Kidney capillary endothelial cell (primary cell): Measurements from ENCODE around the gene KLF16.

ENCODE experiments used
- DNase-seq: peaks from one replicate; pipeline ENCODE4 v3.0.0-alpha.2; 2018; ENCODE audit warnings: low spot score

Gene KLF16

DNA sequence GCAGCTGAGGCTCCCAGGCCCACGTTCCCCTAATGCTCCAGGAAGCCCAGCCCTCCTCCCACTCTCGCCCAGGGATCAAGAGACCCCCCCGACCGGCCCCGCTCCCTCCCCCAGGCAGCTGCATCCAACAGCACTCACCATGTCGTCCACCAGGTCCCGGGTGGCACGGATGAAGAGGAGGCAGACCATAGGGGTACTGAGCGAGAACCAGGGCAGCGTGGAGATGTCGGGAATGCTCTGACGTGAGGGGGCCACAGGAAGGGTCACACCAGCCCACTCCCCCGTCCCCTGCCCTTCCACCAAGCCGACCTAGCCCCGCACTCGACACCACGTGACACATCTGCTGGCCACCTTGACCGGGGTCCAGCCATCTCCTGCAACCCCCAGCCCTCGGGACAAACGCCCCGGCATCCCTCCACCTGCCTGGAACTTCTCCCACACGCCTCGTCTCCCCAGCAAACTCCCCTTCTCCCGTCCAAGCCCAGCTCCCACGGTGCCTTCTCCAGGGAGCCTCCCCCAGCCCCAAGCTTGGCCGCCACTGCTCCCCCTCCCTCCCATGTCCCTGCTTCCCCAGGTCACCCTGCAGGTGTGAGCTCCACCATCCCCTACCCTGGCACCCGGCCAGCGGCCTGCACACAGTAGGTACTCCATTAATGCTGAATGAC lies 56.2 kb downstream of the KLF16 start:
- DNase-seq: no peak

DNA sequence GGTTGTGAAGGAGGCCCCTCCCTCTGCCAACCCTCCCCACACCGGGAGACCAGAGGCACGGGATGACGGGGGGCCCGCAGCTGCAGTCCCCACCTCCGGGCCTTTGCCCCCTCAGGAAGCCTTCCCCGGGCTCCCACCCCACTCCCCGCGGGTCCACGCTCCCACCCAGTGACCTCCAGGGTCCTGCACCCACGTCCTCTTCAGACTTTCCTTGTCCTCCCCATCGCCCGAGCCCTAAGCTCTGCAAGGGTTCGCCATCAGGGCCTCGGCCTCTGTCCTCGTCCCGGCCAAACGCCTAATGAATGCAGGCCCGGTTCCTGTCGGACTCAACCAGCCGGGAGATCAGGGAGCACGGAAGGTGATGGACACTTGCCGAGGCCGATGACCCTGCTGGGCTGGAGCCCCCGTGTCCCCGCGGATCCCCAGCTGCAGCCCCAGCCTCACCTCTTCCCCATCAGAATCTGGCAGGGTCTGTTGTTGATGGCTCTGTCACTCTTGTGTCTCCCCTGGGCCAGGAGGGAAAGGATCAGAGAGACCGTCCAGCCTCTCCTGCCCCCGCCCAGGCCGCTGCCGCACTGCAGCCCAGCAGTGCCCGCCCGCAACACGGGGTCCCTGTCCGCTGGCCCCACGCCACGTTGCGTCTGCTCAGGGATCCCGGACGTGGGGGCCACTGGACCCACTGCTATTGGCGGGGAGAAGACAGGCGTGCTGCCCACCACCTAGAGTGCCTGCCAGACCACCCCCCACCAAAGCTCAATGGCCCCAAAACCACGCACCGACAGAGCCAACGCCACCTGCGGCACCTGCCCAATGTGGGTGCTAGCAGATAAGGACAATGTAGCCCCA lies 57.0 kb downstream of the KLF16 start:
- DNase-seq: no peak

DNA sequence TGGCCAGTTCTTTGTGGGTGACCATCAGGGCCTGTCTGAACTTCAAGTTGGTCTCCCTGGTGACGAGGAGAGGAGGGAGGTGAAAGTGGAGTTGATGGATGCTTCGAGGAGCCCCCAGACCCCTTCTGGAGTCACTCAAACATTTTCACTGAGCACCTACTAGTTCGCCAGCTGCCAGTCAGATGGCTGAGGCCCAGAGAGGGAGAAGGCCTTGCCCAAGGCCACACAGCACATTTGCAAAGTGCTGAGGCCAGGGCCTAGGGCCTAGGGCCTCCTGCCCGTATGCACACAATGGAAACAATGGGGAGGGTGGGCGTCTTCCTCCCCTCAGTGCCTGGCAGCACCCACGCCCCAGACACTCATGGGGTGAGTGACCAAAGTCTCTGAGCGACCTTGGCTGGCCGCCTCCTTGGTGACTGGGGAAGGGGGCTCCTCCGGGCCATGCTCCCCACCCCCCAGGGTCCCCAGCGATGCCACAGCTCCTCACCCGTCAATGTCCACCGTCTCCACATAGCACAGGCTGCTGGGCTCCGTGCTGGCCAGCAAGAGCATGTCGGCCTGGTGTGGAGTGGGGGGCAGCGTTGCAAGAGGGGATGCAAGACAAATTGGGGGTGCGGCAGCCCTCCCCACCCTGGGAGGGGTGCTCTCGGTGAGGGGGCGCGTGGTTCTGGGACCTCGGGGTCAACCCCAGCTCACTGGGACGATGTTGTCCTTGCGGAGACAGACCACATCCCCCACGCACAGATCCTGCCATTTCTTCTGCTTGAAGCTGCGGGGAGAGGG lies 57.8 kb downstream of the KLF16 start:
- DNase-seq: no peak

DNA sequence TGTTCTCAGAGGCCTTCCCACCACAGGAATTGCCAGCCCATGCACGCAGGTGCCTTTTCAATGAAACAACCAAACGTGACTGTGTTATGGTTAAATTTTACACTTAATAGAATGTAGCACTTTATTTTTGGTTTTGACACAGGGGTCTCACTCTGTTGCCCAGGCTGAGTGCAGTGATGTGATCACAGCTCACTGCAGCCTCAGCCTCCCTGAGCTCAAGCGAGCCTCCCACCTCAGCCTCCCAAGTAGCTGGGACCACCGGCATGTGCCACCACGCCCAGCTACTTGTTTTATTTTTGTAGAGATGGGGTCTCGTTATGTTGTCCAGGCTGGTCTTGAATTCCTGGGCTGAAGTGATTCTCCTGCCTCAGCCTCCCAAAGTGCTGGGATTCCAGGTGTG lies 58.5 kb downstream of the KLF16 start:
- no peak for DNase-seq
